ENCODE measurements around the gene TMEM186.

Gene TMEM186

DNA sequence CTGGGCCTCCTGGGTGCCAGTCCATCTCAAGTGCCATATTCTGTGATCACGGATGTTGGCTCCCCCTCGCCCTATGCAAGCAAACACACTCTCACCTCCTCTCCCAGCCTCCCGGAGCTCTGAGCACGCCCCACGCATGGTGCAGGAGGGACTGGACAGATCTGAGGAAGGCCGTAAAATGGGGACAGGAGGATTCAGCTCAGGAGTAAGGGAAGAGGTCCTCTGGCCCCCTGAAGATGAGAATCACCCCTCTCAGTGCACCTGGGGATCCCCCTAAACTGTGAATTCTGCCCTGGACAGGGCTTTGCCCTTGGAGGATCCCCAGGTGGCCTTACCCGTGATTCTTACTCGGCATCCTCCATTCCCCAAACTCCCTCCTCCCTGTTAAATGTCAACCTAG lies 15.6 kb downstream of the TMEM186 start:
- TF ChIP-seq CTCF (IDR thresholded peaks at IDR 0.05; ENCODE audit: unreplicated experiment in 3 of 3), result no peak
- Mint-ChIP-seq H3K4me1 (no peaks in the 10 kb centered on the region), H3K27me3 (ENCODE audit: low read depth) (no peaks in the 10 kb centered on the region), H3K36me3 (ENCODE audit: low read depth) (peaks cover 26% of the 10 kb centered on the region), H3K27ac (no peak overlapping the region), H3K9me3 (no peaks in the 10 kb centered on the region), H3K4me3 (no peak overlapping the region)

GRCh38 chr16:8777217-8777616 lies 20.2 kb downstream of the TMEM186 start:
- Mint-ChIP-seq H3K36me3 (ENCODE audit: low read depth) (peaks cover 47% of the 10 kb centered on the region), H3K9me3 (no peaks in the 10 kb centered on the region), H3K27ac (no peak overlapping the region), H3K27me3 (ENCODE audit: low read depth) (no peaks in the 10 kb centered on the region), H3K4me3 (no peak overlapping the region), H3K4me1 (no peaks in the 10 kb centered on the region)
- no peak for TF ChIP-seq CTCF (IDR thresholded peaks at IDR 0.05; ENCODE audit: unreplicated experiment in 3 of 3)

DNA sequence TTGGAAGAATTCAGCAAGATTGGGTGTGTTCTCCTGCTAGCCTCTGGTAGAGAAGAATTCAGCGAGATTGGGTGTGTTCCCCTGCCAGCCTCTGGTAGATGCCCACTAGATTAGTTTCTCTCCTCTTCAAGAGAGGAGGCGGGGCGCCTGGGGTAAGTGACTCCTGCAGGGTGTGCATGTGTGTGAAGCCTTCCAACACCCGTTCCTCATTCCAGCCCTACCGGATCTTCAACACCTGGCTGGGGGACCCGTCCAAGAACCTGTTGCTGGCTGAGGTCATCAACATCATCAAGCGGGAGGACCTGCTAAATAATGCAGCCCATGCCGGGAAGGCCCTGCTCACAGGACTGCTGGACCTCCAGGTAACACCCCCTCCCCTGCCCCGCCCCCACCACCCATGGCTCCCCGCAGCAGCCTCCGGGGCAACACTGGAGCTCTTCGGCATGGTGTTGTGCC lies 21.3 kb downstream of the TMEM186 start:
- Mint-ChIP-seq H3K27ac (no peak overlapping the region), H3K27me3 (ENCODE audit: low read depth) (no peaks in the 10 kb centered on the region), H3K36me3 (ENCODE audit: low read depth) (peaks cover 51% of the 10 kb centered on the region), H3K4me1 (no peaks in the 10 kb centered on the region), H3K9me3 (no peaks in the 10 kb centered on the region), H3K4me3 (no peak overlapping the region)
- TF ChIP-seq CTCF (IDR thresholded peaks at IDR 0.05; ENCODE audit: unreplicated experiment in 3 of 3), result no peak

GRCh38 chr16:8775359-8775758 lies 22.1 kb downstream of the TMEM186 start:
- Mint-ChIP-seq H3K4me3 (no peak overlapping the region), H3K27me3 (ENCODE audit: low read depth) (no peaks in the 10 kb centered on the region), H3K27ac (no peak overlapping the region), H3K4me1 (no peaks in the 10 kb centered on the region), H3K36me3 (ENCODE audit: low read depth) (peaks cover 51% of the 10 kb centered on the region), H3K9me3 (no peaks in the 10 kb centered on the region)
- TF ChIP-seq CTCF (IDR thresholded peaks at IDR 0.05; ENCODE audit: unreplicated experiment in 3 of 3), result no peak

DNA sequence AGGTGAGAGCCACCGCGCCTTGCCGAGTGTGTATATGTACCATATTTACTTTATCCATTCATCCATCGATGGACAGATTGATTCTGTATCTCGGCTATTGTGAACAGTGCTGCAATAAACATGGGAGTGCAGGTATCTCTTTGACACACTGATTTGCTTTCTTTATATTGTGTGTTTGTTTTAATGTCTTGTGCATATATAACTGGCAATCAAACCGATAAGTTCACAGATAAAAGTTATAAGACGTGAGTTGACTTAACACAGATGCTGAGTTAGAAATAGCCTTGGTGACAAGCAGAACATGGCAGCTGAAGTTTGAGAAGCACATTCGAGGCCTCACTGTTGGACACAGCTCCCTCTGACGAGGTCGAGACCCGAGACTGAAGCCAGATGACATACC lies 23.2 kb downstream of the TMEM186 start:
- no peaks in the 10 kb centered on the region for H3K4me1 Mint-ChIP-seq
- H3K9me3 Mint-ChIP-seq, result no peaks in the 10 kb centered on the region
- H3K27me3 Mint-ChIP-seq (ENCODE audit: low read depth), result no peaks in the 10 kb centered on the region
- H3K4me3 Mint-ChIP-seq, result no peak overlapping the region
- no peak for TF ChIP-seq CTCF (IDR thresholded peaks at IDR 0.05; ENCODE audit: unreplicated experiment in 3 of 3)
- H3K36me3 Mint-ChIP-seq (ENCODE audit: low read depth), result peaks cover 51% of the 10 kb centered on the region
- no peak overlapping the region for H3K27ac Mint-ChIP-seq

DNA sequence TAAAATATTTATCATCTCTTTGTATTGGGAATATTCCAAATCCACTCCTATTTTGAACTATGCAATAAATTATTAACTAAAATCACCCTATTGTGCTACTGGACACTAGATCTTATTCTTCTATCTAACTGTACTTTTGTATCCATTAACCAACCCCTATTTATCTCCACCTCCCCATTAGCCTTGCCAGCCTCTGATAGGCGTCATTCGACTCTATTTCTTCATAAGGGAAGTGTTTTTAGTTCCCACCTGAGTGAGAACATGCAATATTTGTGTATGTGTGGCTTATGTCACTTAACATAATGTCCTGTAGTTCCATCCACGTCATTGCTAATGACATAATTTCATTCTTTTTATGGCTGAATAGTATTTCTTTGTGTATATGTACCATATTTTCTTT lies 23.9 kb downstream of the TMEM186 start:
- H3K36me3 Mint-ChIP-seq (ENCODE audit: low read depth), result peaks cover 55% of the 10 kb centered on the region
- no peak for TF ChIP-seq CTCF (IDR thresholded peaks at IDR 0.05; ENCODE audit: unreplicated experiment in 3 of 3)
- H3K4me3 Mint-ChIP-seq, result no peak overlapping the region
- H3K27me3 Mint-ChIP-seq (ENCODE audit: low read depth), result no peaks in the 10 kb centered on the region
- no peak overlapping the region for H3K27ac Mint-ChIP-seq
- H3K9me3 Mint-ChIP-seq, result no peaks in the 10 kb centered on the region
- no peaks in the 10 kb centered on the region for H3K4me1 Mint-ChIP-seq
